ENCODE measurements around the gene TBCE. TPM values are rescaled to one million over a fixed set of nuclear protein-coding genes. Genes with fewer than 3 reads are reported as not detected.

Gene TBCE
- polyA plus RNA-seq, 1 donor, result 28.8 TPM

DNA sequence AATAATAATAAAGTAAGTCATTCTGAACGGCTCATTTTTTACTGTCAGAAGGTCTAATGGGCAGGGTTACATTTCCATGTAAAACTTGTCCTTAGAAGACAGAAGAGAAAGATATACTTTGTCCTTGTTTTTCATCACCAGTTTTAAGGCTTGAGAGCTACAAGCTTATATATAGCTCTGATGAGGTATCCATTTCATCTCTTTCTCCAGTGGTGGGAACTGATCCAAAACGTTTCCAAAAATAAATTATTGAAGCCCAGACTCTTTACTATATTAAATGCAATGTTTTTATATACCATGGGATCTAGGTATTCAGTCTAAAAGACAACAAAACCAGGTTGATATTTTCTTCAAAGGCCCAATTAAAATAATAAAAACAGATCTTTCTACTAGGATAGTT lies 128.3 kb downstream of the TBCE start:
- H3K36me3 ChIP-seq (ENCODE audit: control insufficient read depth, insufficient read depth, low read length), result peaks cover 26% of the 10 kb centered on the region

DNA sequence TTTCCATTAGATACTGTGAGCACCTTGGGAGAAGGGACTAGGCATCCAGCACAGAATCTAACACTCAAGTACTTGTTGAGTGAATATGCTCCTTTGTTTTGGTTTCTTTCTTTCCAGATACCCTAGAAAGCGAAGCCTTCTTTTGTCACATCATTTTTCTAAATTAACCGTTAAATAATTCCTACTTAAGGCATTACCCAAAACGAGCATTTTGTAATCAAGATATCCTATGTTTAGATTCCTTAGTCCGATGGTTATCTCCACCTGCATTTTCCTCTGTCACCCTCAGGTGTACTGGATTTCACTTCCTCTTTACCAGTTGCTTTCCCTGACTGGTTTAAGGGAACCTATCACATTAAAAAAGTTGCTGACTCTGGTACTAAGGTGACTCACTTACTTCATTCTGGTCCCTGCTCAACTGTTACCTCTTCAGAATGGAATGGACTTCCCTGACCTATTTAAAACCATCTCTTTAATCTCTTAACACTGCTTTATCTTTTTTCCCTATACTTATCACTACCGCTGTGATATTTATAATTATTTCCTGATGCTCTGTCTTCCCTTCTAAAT lies 133.8 kb downstream of the TBCE start:
- Histone ChIP-seq H3K9me3 (ENCODE audit: control insufficient read depth, low read depth, low read length) (no peaks in the 10 kb centered on the region), H3K4me3 (ENCODE audit: low read length) (no peak overlapping the region), H3K4me1 (ENCODE audit: control insufficient read depth, insufficient read depth, low read length) (no peaks in the 10 kb centered on the region), H3K27me3 (ENCODE audit: control insufficient read depth, insufficient read depth, low read length) (no peaks in the 10 kb centered on the region), H3K36me3 (ENCODE audit: control insufficient read depth, insufficient read depth, low read length) (peaks cover 3% of the 10 kb centered on the region), H3K27ac (ENCODE audit: low read length) (no peak overlapping the region)
- 74% methylated on average over 4 of the region's 5 CpGs for WGBS (ENCODE audit: insufficient coverage, low lambda C conversion rate)
- DNase-seq, result no peak

More for the DNA sequence above, 128.3 kb downstream of the TBCE start:
- no CpG with 5 or more reads among the region's 2 CpGs for WGBS (ENCODE audit: insufficient coverage, low lambda C conversion rate)
- no peak for DNase-seq
- H3K9me3 ChIP-seq (ENCODE audit: control insufficient read depth, low read depth, low read length), result no peaks in the 10 kb centered on the region
- H3K4me1 ChIP-seq (ENCODE audit: control insufficient read depth, insufficient read depth, low read length), result no peaks in the 10 kb centered on the region
- H3K4me3 ChIP-seq (ENCODE audit: low read length), result no peak overlapping the region
- no peaks in the 10 kb centered on the region for H3K27me3 ChIP-seq (ENCODE audit: control insufficient read depth, insufficient read depth, low read length)
- H3K27ac ChIP-seq (ENCODE audit: low read length), result no peak overlapping the region

Other genes starting within 250 kb of the TBCE start
- gene TOMM20, start 238.6 kb upstream of the TBCE start, polyA plus RNA-seq, result 181 TPM
- 77.4 TPM for gene RBM34, start 206.2 kb upstream of the TBCE start, polyA plus RNA-seq
- 27.0 TPM for gene ARID4B, start 39.2 kb upstream of the TBCE start, polyA plus RNA-seq
- 35.5 TPM for gene GGPS1, start 38.9 kb upstream of the TBCE start, polyA plus RNA-seq
- gene B3GALNT2, start 137.0 kb downstream of the TBCE start, polyA plus RNA-seq, result 19.1 TPM